SK-N-SH (cell line): ENCODE data around the gene GCM1. TPM values are rescaled to one million over a fixed set of nuclear protein-coding genes. Genes with fewer than 3 reads are reported as not detected.

Experiments used
- CTCF ChIA-PET: fragments of 300-600, 350-600 bp; formaldehyde crosslinking; extraction: SDS; loops from one replicate; lab custom pipeline; 2021; lab: Yijun Ruan, JAX
- POLR2A ChIA-PET: fragments of 350-600 bp; sonication (Branson Sonifier 250); formaldehyde crosslinking; extraction: SDS; loops from one replicate; lab custom pipeline; 2020; ENCODE audit warnings: antibody characterized with exemption, inconsistent platforms; lab: Yijun Ruan, JAX
- DNase-seq: peaks from one replicate; pipeline ENCODE4 v3.0.0; 2012
- H2AFZ ChIP-seq: fragments of 200-600 bp; sonication (generic); 2 replicates; pipeline ENCODE4 v1.8.1; 2016; ENCODE audit warnings: antibody characterized with exemption, mild to moderate bottlenecking, low read depth
- H3F3A ChIP-seq: fragments of 200-600 bp; sonication (generic); replicated peaks from 2 replicates; pipeline ENCODE3; 2016; ENCODE audit warnings: antibody characterized with exemption, mild to moderate bottlenecking; ENCODE audit not compliant: insufficient read depth
- H3K27ac ChIP-seq, 2 experiments: fragments of 200-500 bp in 1 of 2; fragments of 200-600 bp in 1 of 2; sonication (Bioruptor generic) in 1 of 2; sonication (generic), shearing (Covaris generic) in 1 of 2; 2 replicates each; pipeline versions ENCODE4 v1.5.1 to v1.6.1; 2014 to 2016; ENCODE audit warnings: low read depth in 2 of 2, inconsistent platforms in 1 of 2, low read length in 1 of 2, mild to moderate bottlenecking in 1 of 2, mixed read lengths in 1 of 2
- H3K27me3 ChIP-seq: fragments of 200-600 bp; sonication (generic), shearing (Covaris generic); 2 replicates; pipeline ENCODE4 v1.6.1; 2016; ENCODE audit warnings: mixed run types; ENCODE audit not compliant: insufficient read depth
- H3K36me3 ChIP-seq, 2 experiments: fragments of 200-500 bp in 1 of 2; fragments of 200-600 bp in 1 of 2; sonication (Bioruptor generic) in 1 of 2; sonication (generic) in 1 of 2; replicated peaks in 1 of 2; 2 replicates each; pipeline versions ENCODE3 to v1.5.1; 2014 to 2016; ENCODE audit warnings: low read length in 1 of 2, mild to moderate bottlenecking in 1 of 2; ENCODE audit not compliant: insufficient read depth in 2 of 2, control insufficient read depth in 1 of 2
- H3K4me1 ChIP-seq, 2 experiments: fragments of 200-500 bp in 1 of 2; fragments of 200-600 bp in 1 of 2; sonication (Bioruptor generic) in 1 of 2; sonication (generic), shearing (Covaris generic) in 1 of 2; 2 replicates each; pipeline versions ENCODE4 v1.5.1 to v1.6.1; 2014 to 2016; ENCODE audit warnings: low read depth in 1 of 2, low read length in 1 of 2, mixed run types in 1 of 2; ENCODE audit not compliant: insufficient read depth in 2 of 2, control insufficient read depth in 1 of 2
- H3K4me2 ChIP-seq: fragments of 200-600 bp; sonication (generic), shearing (Covaris generic); 2 replicates; pipeline ENCODE4 v1.6.1; 2017; ENCODE audit warnings: mixed run types
- H3K4me3 ChIP-seq, 2 experiments: fragments of 200-500 bp in 1 of 2; fragments of 200-600 bp in 1 of 2; sonication (Bioruptor generic) in 1 of 2; sonication (generic), shearing (Covaris generic) in 1 of 2; 2 replicates each; pipeline versions ENCODE4 v1.5.1 to v1.8.1; 2014 to 2016; ENCODE audit warnings: low read depth in 2 of 2, inconsistent platforms in 1 of 2, low read length in 1 of 2, mild to moderate bottlenecking in 1 of 2, mixed read lengths in 1 of 2, moderate library complexity in 1 of 2
- H3K79me2 ChIP-seq: fragments of 200-600 bp; sonication (generic); 2 replicates; pipeline ENCODE4 v1.8.1; 2017; ENCODE audit warnings: mild to moderate bottlenecking; ENCODE audit not compliant: insufficient read depth
- H3K9ac ChIP-seq: fragments of 200-600 bp; sonication (generic); 2 replicates; pipeline ENCODE4 v1.6.1; 2017; ENCODE audit warnings: mixed run types
- H3K9me2 ChIP-seq: fragments of 200-600 bp; sonication (generic); 2 replicates; pipeline ENCODE4 v1.6.1; 2017; ENCODE audit warnings: mixed run types
- H3K9me3 ChIP-seq: fragments of 200-600 bp; sonication (generic); 2 replicates; pipeline ENCODE4 v1.6.1; 2017; ENCODE audit warnings: mixed run types, mild to moderate bottlenecking, moderate library complexity
- H4K20me1 ChIP-seq: fragments of 200-600 bp; sonication (generic); 2 replicates; pipeline ENCODE4 v1.6.1; 2017; ENCODE audit warnings: mild to moderate bottlenecking, mixed run types; ENCODE audit not compliant: insufficient read depth
- ELF1 ChIP-seq: IDR thresholded peaks from 2 replicates; pipeline ENCODE4 v1.4.0; 2012
- EZH2phosphoT487 ChIP-seq: fragments of 200-600 bp; sonication (generic); IDR thresholded peaks from 2 replicates; pipeline ENCODE4 v1.6.1; 2017; ENCODE audit warnings: low read depth, mixed run types, mild to moderate bottlenecking, antibody characterized with exemption, moderate library complexity, borderline replicate concordance
- FOSL2 ChIP-seq: IDR thresholded peaks from 2 replicates; pipeline ENCODE4 v1.4.0; 2012; ENCODE audit warnings: low read depth, mild to moderate bottlenecking, moderate library complexity, borderline replicate concordance
- FOXJ3 ChIP-seq: sonication (generic); formaldehyde crosslinking; IDR thresholded peaks from 2 replicates; pipeline ENCODE4 v1.5.1; 2020; ENCODE audit warnings: mild to moderate bottlenecking, missing genetic modification reagents
- GABPA ChIP-seq: IDR thresholded peaks from 2 replicates; pipeline ENCODE4 v1.4.0; 2012; ENCODE audit warnings: low read depth, mild to moderate bottlenecking
- GATA2 ChIP-seq: sonication (generic); formaldehyde crosslinking; IDR thresholded peaks from 2 replicates; pipeline ENCODE4 v1.5.0; 2020; ENCODE audit warnings: mild to moderate bottlenecking, missing genetic modification reagents
- MEF2A ChIP-seq: IDR thresholded peaks from 2 replicates; pipeline ENCODE4 v1.4.0; 2012; ENCODE audit warnings: low read depth, borderline replicate concordance
- MXI1 ChIP-seq: IDR thresholded peaks from 2 replicates; pipeline ENCODE4 v1.6.1; 2012; ENCODE audit warnings: mild to moderate bottlenecking, low read depth, low read length, improper control_type of control experiment
- NRF1 ChIP-seq: IDR thresholded peaks from 2 replicates; pipeline ENCODE4 v1.6.1; 2012; ENCODE audit warnings: low read depth, mild to moderate bottlenecking, low read length
- POLR2AphosphoS5 ChIP-seq: IDR thresholded peaks from 2 replicates; pipeline ENCODE4 v1.6.1; 2012; ENCODE audit warnings: low read depth, low read length
- RAD21 ChIP-seq: IDR thresholded peaks from 2 replicates; pipeline ENCODE4 v1.6.1; 2012; ENCODE audit warnings: mild to moderate bottlenecking, low read length
- RCOR1 ChIP-seq: fragments of 150-350 bp; IDR thresholded peaks from 2 replicates; pipeline ENCODE4 v1.6.1; 2017; ENCODE audit warnings: antibody characterized with exemption, low read length
- RFX5 ChIP-seq: IDR thresholded peaks from 2 replicates; pipeline ENCODE4 v1.6.1; 2012; ENCODE audit warnings: mild to moderate bottlenecking, improper control_type of control experiment, low read length
- SIN3A ChIP-seq: IDR thresholded peaks from 2 replicates; pipeline ENCODE4 v1.6.1; 2012; ENCODE audit warnings: low read depth, mild to moderate bottlenecking, low read length, moderate library complexity, borderline replicate concordance
- SMC3 ChIP-seq: IDR thresholded peaks from 2 replicates; pipeline ENCODE4 v1.6.1; 2012; ENCODE audit warnings: low read depth, low read length, improper control_type of control experiment
- TAF1 ChIP-seq: IDR thresholded peaks from 2 replicates; pipeline ENCODE4 v1.6.1; 2012; ENCODE audit warnings: low read depth, mild to moderate bottlenecking, low read length, moderate library complexity, borderline replicate concordance
- TEAD4 ChIP-seq: IDR thresholded peaks from 2 replicates; pipeline ENCODE4 v1.4.0; 2012; ENCODE audit warnings: mild to moderate bottlenecking, borderline replicate concordance; ENCODE audit not compliant: insufficient read depth
- YY1 ChIP-seq: IDR thresholded peaks from 2 replicates; pipeline ENCODE4 v1.4.0; 2012; ENCODE audit warnings: low read depth, mild to moderate bottlenecking
- WGBS: methylation state at CpG from one replicate; pipeline ENCODE4 v1.1.6; 2017; ENCODE audit warnings: low lambda C conversion rate; 5-methylcytosine and 5-hydroxymethylcytosine counted together
- polyA plus RNA-seq, 3 experiments: library from polyadenylated mRNA; depleted of rRNA; stranded (reverse); fragments of >200 nt; gene quantifications; 2 replicates each; pipeline ENCODE4 v1.2.3, GENCODE V29; 2012
- TF ChIP-seq, protein P1 (sequence below): fragments of 200-600 bp; sonication (generic); IDR thresholded peaks from 2 replicates; pipeline ENCODE4 v1.6.1; 2017; ENCODE audit warnings: antibody characterized with exemption, mild to moderate bottlenecking, moderate library complexity
- TF ChIP-seq, protein P2 (sequence below): IDR thresholded peaks from 2 replicates; pipeline ENCODE4 v1.4.0; 2012; ENCODE audit warnings: low read depth
- TF ChIP-seq, protein P3 (sequence below): IDR thresholded peaks from 2 replicates; pipeline ENCODE4; 2012
- TF ChIP-seq, protein P4 (sequence below): fragments of 150-350 bp; IDR thresholded peaks from 2 replicates; pipeline ENCODE4 v1.6.1; 2017; ENCODE audit warnings: antibody characterized with exemption, low read length, low read depth, borderline replicate concordance

The GCM1 gene
- polyA plus RNA-seq, 1 of the 3 experiments (the other 2 are of a cell fraction), result not detected

DNA sequence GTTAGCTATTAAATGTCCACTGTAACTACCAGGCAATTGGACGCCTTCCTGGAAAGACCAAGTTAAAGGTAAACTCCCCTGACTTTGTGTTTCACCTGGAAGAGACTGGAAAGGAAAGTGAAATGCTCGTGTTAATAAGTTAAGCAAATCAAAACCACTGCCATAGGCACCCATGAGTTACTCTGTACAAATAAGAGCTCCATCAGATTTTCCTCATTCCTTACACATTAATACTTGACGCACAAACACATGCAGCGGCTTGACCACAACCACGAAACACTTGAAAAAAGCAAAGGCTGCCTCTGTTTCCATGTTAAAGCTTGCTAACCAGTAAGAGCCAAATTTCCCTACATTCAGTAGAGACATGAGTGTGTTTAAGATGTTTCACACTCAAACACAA is 19.8 kb downstream of the GCM1 start (continued):
- no peak for TF ChIP-seq GATA2 (CRISPR knock-in tag)
- TF ChIP-seq SIN3A, result no peak
- TF ChIP-seq FOSL2, result no peak
- TF ChIP-seq YY1, result no peak
- TF ChIP-seq EZH2phosphoT487, result no peak
- TF ChIP-seq, all 33 proteins: peak for 0

DNA sequence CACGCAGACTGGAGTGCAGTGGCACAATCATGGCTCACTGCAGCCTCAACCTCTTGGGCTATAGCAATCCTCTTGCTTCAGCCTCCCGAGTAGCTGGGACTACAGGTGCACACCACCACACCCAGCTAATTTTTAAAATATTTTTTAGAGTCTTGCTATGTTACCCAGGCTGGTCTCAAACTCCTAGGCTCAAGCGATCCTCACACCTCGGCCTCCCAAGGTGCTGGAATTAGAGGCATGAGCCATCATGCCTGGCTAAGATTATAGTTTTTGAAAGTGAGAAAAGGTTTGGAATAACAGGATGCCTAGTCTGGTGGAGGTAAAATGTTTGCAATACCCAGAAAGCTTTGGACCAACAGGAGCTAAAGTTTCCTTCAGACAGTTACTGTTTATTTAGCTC is 23.4 kb downstream of the GCM1 start:
- 58% methylated on average over 4 of the region's 4 CpGs for WGBS
- Histone ChIP-seq H3K79me2 (no peaks in the 10 kb centered on the region), H3K9me2 (no peaks in the 10 kb centered on the region), H4K20me1 (no peaks in the 10 kb centered on the region), H3K27me3 (peaks cover 5% of the 10 kb centered on the region; the same call in 1 of the 2 replicates), H3K4me2 (no peak overlapping the region), H3K9ac (no peak overlapping the region), H2AFZ (no peak overlapping the region), H3F3A (no peaks in the 10 kb centered on the region), H3K27ac (no peak overlapping the region), H3K4me3 (no peak overlapping the region), H3K9me3 (no peaks in the 10 kb centered on the region), H3K36me3 (no peaks in the 10 kb centered on the region), H3K4me1 (no peaks in the 10 kb centered on the region)
- CTCF ChIA-PET, result no interaction called here
- TF ChIP-seq SMC3, result no peak
- no peak for TF ChIP-seq FOSL2
- TF ChIP-seq NRF1, result no peak
- no peak for TF ChIP-seq EZH2phosphoT487
- TF ChIP-seq MXI1, result no peak
- TF ChIP-seq GABPA, result no peak
- TF ChIP-seq FOXJ3, result no peak
- TF ChIP-seq TAF1, result no peak
- TF ChIP-seq TEAD4, result no peak
- TF ChIP-seq MEF2A, result no peak
- TF ChIP-seq RCOR1, result no peak
- no peak for TF ChIP-seq RAD21
- no peak for DNase-seq
- POLR2A ChIA-PET, result no interaction called here

DNA sequence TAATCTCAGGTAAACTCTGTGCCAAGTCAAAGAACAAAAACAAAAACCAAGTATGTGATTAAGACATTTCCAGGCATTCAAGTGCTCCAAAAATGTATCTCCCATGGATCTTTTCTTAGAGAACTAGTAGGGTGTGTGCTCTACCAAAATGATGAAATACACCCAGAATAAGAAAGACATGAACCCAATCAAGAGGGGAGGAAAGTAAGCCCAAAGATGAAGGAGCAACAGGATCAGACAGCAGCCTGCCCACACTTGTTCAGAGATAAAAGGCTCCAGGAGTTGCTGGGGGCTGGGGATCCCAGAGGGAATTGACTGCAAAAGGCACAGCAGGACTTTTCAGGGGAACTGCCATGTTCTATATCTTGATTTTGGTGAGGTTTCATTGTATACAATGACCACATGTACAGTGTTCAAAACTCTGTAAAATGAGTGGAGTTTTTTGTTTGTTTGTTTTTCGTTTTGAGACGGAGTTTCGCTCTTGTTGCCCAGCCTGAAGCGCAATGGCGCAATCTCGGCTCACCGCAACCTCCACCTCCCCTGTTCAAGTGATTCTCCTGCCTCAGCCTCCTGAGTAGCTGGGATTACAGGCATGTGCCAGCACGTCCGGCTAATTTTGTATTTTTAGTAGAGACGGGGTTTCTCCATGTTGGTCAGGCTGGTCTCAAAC is 24.4 kb downstream of the GCM1 start:
- Histone ChIP-seq H4K20me1 (no peaks in the 10 kb centered on the region), H3K9ac (no peak overlapping the region), H2AFZ (no peak overlapping the region), H3K4me3 (no peak overlapping the region), H3K4me1 (no peaks in the 10 kb centered on the region), H3K27ac (no peak overlapping the region), H3F3A (no peaks in the 10 kb centered on the region), H3K9me2 (no peaks in the 10 kb centered on the region), H3K4me2 (no peak overlapping the region), H3K9me3 (no peaks in the 10 kb centered on the region), H3K36me3 (no peaks in the 10 kb centered on the region), H3K27me3 (peaks cover 5% of the 10 kb centered on the region; the same call in 1 of the 2 replicates), H3K79me2 (no peaks in the 10 kb centered on the region)
- no peak for TF ChIP-seq GATA2 (CRISPR knock-in tag)
- no peak for TF ChIP-seq RCOR1
- TF ChIP-seq SIN3A, result no peak
- no peak for TF ChIP-seq RFX5
- TF ChIP-seq, protein P1, sequence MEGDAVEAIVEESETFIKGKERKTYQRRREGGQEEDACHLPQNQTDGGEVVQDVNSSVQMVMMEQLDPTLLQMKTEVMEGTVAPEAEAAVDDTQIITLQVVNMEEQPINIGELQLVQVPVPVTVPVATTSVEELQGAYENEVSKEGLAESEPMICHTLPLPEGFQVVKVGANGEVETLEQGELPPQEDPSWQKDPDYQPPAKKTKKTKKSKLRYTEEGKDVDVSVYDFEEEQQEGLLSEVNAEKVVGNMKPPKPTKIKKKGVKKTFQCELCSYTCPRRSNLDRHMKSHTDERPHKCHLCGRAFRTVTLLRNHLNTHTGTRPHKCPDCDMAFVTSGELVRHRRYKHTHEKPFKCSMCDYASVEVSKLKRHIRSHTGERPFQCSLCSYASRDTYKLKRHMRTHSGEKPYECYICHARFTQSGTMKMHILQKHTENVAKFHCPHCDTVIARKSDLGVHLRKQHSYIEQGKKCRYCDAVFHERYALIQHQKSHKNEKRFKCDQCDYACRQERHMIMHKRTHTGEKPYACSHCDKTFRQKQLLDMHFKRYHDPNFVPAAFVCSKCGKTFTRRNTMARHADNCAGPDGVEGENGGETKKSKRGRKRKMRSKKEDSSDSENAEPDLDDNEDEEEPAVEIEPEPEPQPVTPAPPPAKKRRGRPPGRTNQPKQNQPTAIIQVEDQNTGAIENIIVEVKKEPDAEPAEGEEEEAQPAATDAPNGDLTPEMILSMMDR, result no peak
- TF ChIP-seq SMC3, result no peak
- no peak for TF ChIP-seq POLR2AphosphoS5
- no peak for TF ChIP-seq ELF1
- no peak for TF ChIP-seq TEAD4
- no peak for TF ChIP-seq EZH2phosphoT487
- TF ChIP-seq, protein P2, sequence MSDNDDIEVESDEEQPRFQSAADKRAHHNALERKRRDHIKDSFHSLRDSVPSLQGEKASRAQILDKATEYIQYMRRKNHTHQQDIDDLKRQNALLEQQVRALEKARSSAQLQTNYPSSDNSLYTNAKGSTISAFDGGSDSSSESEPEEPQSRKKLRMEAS, result no peak
- TF ChIP-seq, protein P3, sequence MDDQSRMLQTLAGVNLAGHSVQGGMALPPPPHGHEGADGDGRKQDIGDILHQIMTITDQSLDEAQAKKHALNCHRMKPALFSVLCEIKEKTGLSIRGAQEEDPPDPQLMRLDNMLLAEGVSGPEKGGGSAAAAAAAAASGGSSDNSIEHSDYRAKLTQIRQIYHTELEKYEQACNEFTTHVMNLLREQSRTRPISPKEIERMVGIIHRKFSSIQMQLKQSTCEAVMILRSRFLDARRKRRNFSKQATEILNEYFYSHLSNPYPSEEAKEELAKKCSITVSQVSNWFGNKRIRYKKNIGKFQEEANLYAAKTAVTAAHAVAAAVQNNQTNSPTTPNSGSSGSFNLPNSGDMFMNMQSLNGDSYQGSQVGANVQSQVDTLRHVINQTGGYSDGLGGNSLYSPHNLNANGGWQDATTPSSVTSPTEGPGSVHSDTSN, result no peak
- TF ChIP-seq, protein P4, sequence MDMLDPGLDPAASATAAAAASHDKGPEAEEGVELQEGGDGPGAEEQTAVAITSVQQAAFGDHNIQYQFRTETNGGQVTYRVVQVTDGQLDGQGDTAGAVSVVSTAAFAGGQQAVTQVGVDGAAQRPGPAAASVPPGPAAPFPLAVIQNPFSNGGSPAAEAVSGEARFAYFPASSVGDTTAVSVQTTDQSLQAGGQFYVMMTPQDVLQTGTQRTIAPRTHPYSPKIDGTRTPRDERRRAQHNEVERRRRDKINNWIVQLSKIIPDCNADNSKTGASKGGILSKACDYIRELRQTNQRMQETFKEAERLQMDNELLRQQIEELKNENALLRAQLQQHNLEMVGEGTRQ, result no peak
- TF ChIP-seq RAD21, result no peak
- TF ChIP-seq TAF1, result no peak
- TF ChIP-seq GABPA, result no peak
- no peak for DNase-seq
- ChIA-PET CTCF (no interaction called here), POLR2A (no interaction called here)
- WGBS, result 71% methylated on average over 10 of the region's 10 CpGs
